HepG2 (cell line): ENCODE measurements around the gene STARD5. TPM values are rescaled to one million over a fixed set of nuclear protein-coding genes. Genes with fewer than 3 reads are reported as not detected.

Experiments
- ATAC-seq: fragments of 200-7000 bp; cut with Tn5 transposase; 3 replicates; pipeline ENCODE4 v1.9.1; 2020; ENCODE audit warnings: mild to moderate bottlenecking, moderate library complexity
- BruUV-seq: library from RNA; stranded (reverse); fragments of 400-500 nt; replicated peaks from 2 replicates; lab custom pipeline; 2021; lab: Mats Ljungman, UMichigan
- CTCF ChIA-PET: fragments of 300-600 bp; formaldehyde crosslinking; extraction: SDS; loops from one replicate; lab custom pipeline; 2021; ENCODE audit warnings: low total read pairs, inconsistent platforms, low intra/inter-chr PET ratio; lab: Yijun Ruan, JAX
- POLR2A ChIA-PET: fragments of 350-600 bp; sonication (Branson Sonifier 250); formaldehyde crosslinking; loops from one replicate; lab custom pipeline; 2020; ENCODE audit warnings: antibody characterized with exemption, inconsistent platforms; lab: Yijun Ruan, JAX
- DNase-seq: peaks from one replicate; pipeline ENCODE4 v3.0.0-alpha.2; 2015; ENCODE audit warnings: low spot score
- FAIRE-seq: peaks from 3 replicates; lab custom pipeline; 2011; peaks lifted over from hg19 to GRCh38; lab: Jason Lieb, UNC
- H2AFZ ChIP-seq: one replicate; pipeline ENCODE4 v1.6.1; 2011; ENCODE audit warnings: low read length, inconsistent platforms
- H3K27ac ChIP-seq: fragments of 300-600 bp; 3 replicates; pipeline ENCODE4 v1.8.0; 2011; ENCODE audit warnings: mixed run types, mild to moderate bottlenecking, mixed read lengths, low read length, inconsistent platforms; ENCODE audit not compliant: insufficient read depth; ENCODE audit errors: extremely low read length
- H3K27me3 ChIP-seq, 2 experiments: fragments of 200-600 bp in 1 of 2; 2 replicates in 1 of 2; 3 replicates in 1 of 2; pipeline versions ENCODE4 v1.6.0 to v1.8.0; 2011; ENCODE audit warnings: low read length in 2 of 2, mild to moderate bottlenecking in 2 of 2, moderate library complexity in 2 of 2, inconsistent platforms in 1 of 2; ENCODE audit not compliant: insufficient read depth in 2 of 2, control insufficient read depth in 1 of 2
- H3K36me3 ChIP-seq, 2 experiments: fragments of 200-600 bp in 1 of 2; replicated peaks in 1 of 2; 2 replicates in 1 of 2; 3 replicates in 1 of 2; pipeline versions ENCODE4 v1.5.1 to v1.8.0; 2011; ENCODE audit warnings: low read length in 2 of 2, inconsistent platforms in 1 of 2; ENCODE audit not compliant: insufficient read depth in 2 of 2, control insufficient read depth in 1 of 2
- H3K4me1 ChIP-seq: 2 replicates; pipeline ENCODE4 v1.5.1; 2012; ENCODE audit warnings: low read length, inconsistent platforms; ENCODE audit not compliant: insufficient read depth
- H3K4me2 ChIP-seq: 2 replicates; pipeline ENCODE4 v1.6.0; 2011; ENCODE audit warnings: low read depth, low read length, inconsistent platforms
- H3K4me3 ChIP-seq, 3 experiments: fragments of 200-600 bp in 1 of 3; sonication (generic), shearing (Covaris generic) in 1 of 3; replicated peaks in 1 of 3; 2 replicates each; pipeline ENCODE4 v1.5.1; 2011 to 2016; ENCODE audit warnings: low read length in 3 of 3, inconsistent platforms in 2 of 3, low read depth in 2 of 3, mild to moderate bottlenecking in 2 of 3, control low read depth in 1 of 3, mixed read lengths in 1 of 3; ENCODE audit not compliant: insufficient read depth in 1 of 3
- H3K79me2 ChIP-seq: one replicate; pipeline ENCODE4 v1.6.1; 2011; ENCODE audit warnings: low read length, inconsistent platforms; ENCODE audit not compliant: insufficient read depth
- H3K9ac ChIP-seq: 2 replicates; pipeline ENCODE4 v1.6.0; 2011; ENCODE audit warnings: mild to moderate bottlenecking, low read depth, low read length, inconsistent platforms; ENCODE audit not compliant: insufficient read depth
- H3K9me3 ChIP-seq: 2 replicates; pipeline ENCODE4 v1.5.1; 2012; ENCODE audit warnings: mild to moderate bottlenecking, low read length
- H4K20me1 ChIP-seq: 2 replicates; pipeline ENCODE4 v1.6.0; 2011; ENCODE audit warnings: inconsistent platforms, mild to moderate bottlenecking, low read length, moderate library complexity; ENCODE audit not compliant: insufficient read depth
- AHDC1 ChIP-seq: sonication (generic); formaldehyde crosslinking; IDR thresholded peaks from 2 replicates; pipeline ENCODE4 v1.5.1; 2020; ENCODE audit warnings: mild to moderate bottlenecking, missing genetic modification reagents, borderline replicate concordance
- GLI4 ChIP-seq: sonication (generic); formaldehyde crosslinking; IDR thresholded peaks from 2 replicates; pipeline ENCODE4 v1.5.1; 2020; ENCODE audit warnings: missing genetic modification reagents, mild to moderate bottlenecking, moderate library complexity, borderline replicate concordance
- IRF9 ChIP-seq: sonication (generic); formaldehyde crosslinking; IDR thresholded peaks from 2 replicates; pipeline ENCODE4 v1.8.0; 2022; ENCODE audit warnings: missing genetic modification reagents, mild to moderate bottlenecking, borderline replicate concordance
- MIER2 ChIP-seq: IDR thresholded peaks from 2 replicates; pipeline ENCODE4 v1.6.1; 2016; ENCODE audit warnings: missing biosample characterization, missing genetic modification reagents
- MTA1 ChIP-seq: sonication (generic); formaldehyde crosslinking; IDR thresholded peaks from 2 replicates; pipeline ENCODE4 v1.4.0; 2020; ENCODE audit warnings: missing genetic modification reagents, mild to moderate bottlenecking, borderline replicate concordance
- REPIN1 ChIP-seq: sonication (generic); formaldehyde crosslinking; IDR thresholded peaks from 2 replicates; pipeline ENCODE4 v1.8.0; 2022; ENCODE audit warnings: missing genetic modification reagents, low read depth, mild to moderate bottlenecking, borderline replicate concordance
- TEAD3 ChIP-seq: optimal IDR thresholded peaks from 2 replicates; pipeline ENCODE3; 2016; ENCODE audit warnings: borderline replicate concordance
- TOPORS ChIP-seq: sonication (generic); formaldehyde crosslinking; IDR thresholded peaks from 2 replicates; pipeline ENCODE4 v1.8.0; 2023; ENCODE audit warnings: mild to moderate bottlenecking, missing genetic modification reagents
- WIZ ChIP-seq: sonication (generic); formaldehyde crosslinking; IDR thresholded peaks from 2 replicates; pipeline ENCODE4 v1.5.1; 2020; ENCODE audit warnings: mild to moderate bottlenecking, missing genetic modification reagents
- ZBTB46 ChIP-seq: sonication (generic); formaldehyde crosslinking; IDR thresholded peaks from 2 replicates; pipeline ENCODE4 v1.4.0; 2020; ENCODE audit warnings: mild to moderate bottlenecking, missing genetic modification reagents, borderline replicate concordance
- ZBTB7B ChIP-seq: sonication (generic); formaldehyde crosslinking; IDR thresholded peaks from 2 replicates; pipeline ENCODE4 v1.4.0; 2020; ENCODE audit warnings: missing genetic modification reagents
- ZC3H4 ChIP-seq: sonication (generic); formaldehyde crosslinking; IDR thresholded peaks from 2 replicates; pipeline ENCODE4 v1.4.0; 2020; ENCODE audit warnings: missing genetic modification reagents, borderline replicate concordance
- ZNF224 ChIP-seq: sonication (generic); formaldehyde crosslinking; IDR thresholded peaks from 2 replicates; pipeline ENCODE4 v1.5.0; 2020; ENCODE audit warnings: mild to moderate bottlenecking, missing genetic modification reagents
- ZNF644 ChIP-seq: IDR thresholded peaks from 2 replicates; pipeline ENCODE4 v1.6.1; 2016; ENCODE audit warnings: low read depth
- WGBS: methylation state at CpG from one replicate; pipeline ENCODE4 v1.1.6; 2017; ENCODE audit warnings: low lambda C conversion rate; 5-methylcytosine and 5-hydroxymethylcytosine counted together
- in situ Hi-C: cut with HindIII; loops from 2 replicates; pipeline ENCODE4 v1.10.0; 2017; ENCODE audit warnings: low pct_unique_long_range_greater_than_20kb; ENCODE audit not compliant: extremely low pct_ligation_motif_present
- intact Hi-C: fragments of 100-400 bp; cut with micrococcal nuclease; formaldehyde crosslinking; loops from one replicate; pipeline ENCODE4 v1.10.0; 2022; ENCODE audit not compliant: unreplicated experiment
- polyA plus RNA-seq, 8 experiments: library from polyadenylated mRNA; depleted of rRNA in 3 of 8; stranded (reverse) in 7 of 8; unstranded in 1 of 8; fragments of >200 nt; fragmentation: Illumina TruSeq in 4 of 8; extraction: Trizol in 4 of 8; gene quantifications; 2 replicates each; pipeline versions ENCODE4 v1.2.1 to v1.2.3, GENCODE V29; 2011 to 2016; ENCODE audit warnings: low read depth in 4 of 8, missing spikeins in 1 of 8, mixed read lengths in 1 of 8; ENCODE audit not compliant: insufficient read depth in 1 of 8
- total RNA-seq, 5 experiments: library from RNA; depleted of rRNA; stranded (reverse); fragments of >200 nt; fragmentation: Illumina TruSeq; extraction: Trizol; gene quantifications; 2 replicates each; pipeline ENCODE4 v1.2.3, GENCODE V29; 2016; ENCODE audit warnings: low read depth in 1 of 5

Gene STARD5
- total and polyA plus RNA-seq, 2 of the 13 experiments (the other 11 are each of a cell fraction or from before 2014, with no cell fraction given) = 3.1 to 3.5 TPM

- Histone ChIP-seq H3K27me3 (no peaks in the 10 kb centered on the region), H3K9me3 (no peaks in the 10 kb centered on the region), H3K4me2 (no peak overlapping the region), H3K36me3 (peaks cover 0 to 14% of the 10 kb centered on the region in 2 experiments; a peak in 3 of 5 replicates), H3K79me2 (no peaks in the 10 kb centered on the region), H4K20me1 (no peaks in the 10 kb centered on the region), H3K4me3 (no peak overlapping the region), H3K9ac (no peak overlapping the region), H2AFZ (no peak overlapping the region), H3K4me1 (no peaks in the 10 kb centered on the region), H3K27ac (no peak overlapping the region)
- TF ChIP-seq GLI4 (CRISPR knock-in tag) (no peak), IRF9 (CRISPR knock-in tag) (no peak), ZBTB46 (CRISPR knock-in tag) (no peak), ZC3H4 (CRISPR knock-in tag) (no peak), ZNF644 (CRISPR knock-in tag) (no peak), WIZ (CRISPR knock-in tag) (no peak), AHDC1 (CRISPR knock-in tag) (no peak), MTA1 (CRISPR knock-in tag) (no peak), TOPORS (CRISPR knock-in tag) (no peak), MIER2 (CRISPR knock-in tag) (no peak), TEAD3 (CRISPR knock-in tag) (no peak), REPIN1 (CRISPR knock-in tag) (no peak), ZNF224 (CRISPR knock-in tag) (no peak), ZBTB7B (no peak)
- in situ Hi-C loops (no loop called here), intact Hi-C loops (no loop called here)
- DNase-seq (no peak), FAIRE-seq (no peak), ATAC-seq (no peak)
- CTCF ChIA-PET = no interaction called here
- no TSS peak for BruUV-seq
- 92% methylated on average over 2 of the region's 5 CpGs for WGBS
- POLR2A ChIA-PET = no interaction called here
Measured at GRCh38 chr15:81314378-81314777, 9.6 kb downstream of the STARD5 start.
